HG02981 (cell line): ENCODE data around the gene MED17.
A peak's percentile ranks its signal among the peaks of the same experiment; 100 is the strongest.
"Not testable (repeated sequence)": the region's sequence is repeated elsewhere in the genome, so short reads cannot be mapped to it uniquely, and the experiment has no call there.

Experiments used
- ATAC-seq: cut with Tn5 transposase; IDR thresholded peaks from one replicate; pipeline ENCODE4 v1.9.1; 2021; ENCODE audit warnings: mild to moderate bottlenecking, moderate library complexity; ENCODE audit not compliant: unreplicated experiment

MED17 gene

DNA sequence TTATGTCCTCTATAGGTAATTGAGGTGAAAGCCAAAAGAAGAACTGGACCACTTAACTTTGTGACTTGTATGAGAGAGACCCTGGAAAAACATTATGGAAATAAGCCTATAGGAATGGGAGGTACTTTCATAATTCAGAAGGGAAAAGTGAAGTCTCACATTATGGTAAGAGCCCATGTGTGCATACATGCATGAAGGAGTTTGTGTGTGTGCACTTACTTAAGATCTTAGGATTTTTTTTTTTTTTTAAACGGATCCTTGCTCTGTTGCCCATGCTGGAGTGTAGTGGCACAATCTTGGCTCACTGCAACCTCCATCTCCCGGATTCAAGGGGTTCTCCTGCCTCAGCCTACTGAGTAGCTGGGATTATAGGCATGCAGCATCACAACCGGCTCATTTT lies 26.8 kb upstream of the MED17 start:
- ATAC-seq = no peak

DNA sequence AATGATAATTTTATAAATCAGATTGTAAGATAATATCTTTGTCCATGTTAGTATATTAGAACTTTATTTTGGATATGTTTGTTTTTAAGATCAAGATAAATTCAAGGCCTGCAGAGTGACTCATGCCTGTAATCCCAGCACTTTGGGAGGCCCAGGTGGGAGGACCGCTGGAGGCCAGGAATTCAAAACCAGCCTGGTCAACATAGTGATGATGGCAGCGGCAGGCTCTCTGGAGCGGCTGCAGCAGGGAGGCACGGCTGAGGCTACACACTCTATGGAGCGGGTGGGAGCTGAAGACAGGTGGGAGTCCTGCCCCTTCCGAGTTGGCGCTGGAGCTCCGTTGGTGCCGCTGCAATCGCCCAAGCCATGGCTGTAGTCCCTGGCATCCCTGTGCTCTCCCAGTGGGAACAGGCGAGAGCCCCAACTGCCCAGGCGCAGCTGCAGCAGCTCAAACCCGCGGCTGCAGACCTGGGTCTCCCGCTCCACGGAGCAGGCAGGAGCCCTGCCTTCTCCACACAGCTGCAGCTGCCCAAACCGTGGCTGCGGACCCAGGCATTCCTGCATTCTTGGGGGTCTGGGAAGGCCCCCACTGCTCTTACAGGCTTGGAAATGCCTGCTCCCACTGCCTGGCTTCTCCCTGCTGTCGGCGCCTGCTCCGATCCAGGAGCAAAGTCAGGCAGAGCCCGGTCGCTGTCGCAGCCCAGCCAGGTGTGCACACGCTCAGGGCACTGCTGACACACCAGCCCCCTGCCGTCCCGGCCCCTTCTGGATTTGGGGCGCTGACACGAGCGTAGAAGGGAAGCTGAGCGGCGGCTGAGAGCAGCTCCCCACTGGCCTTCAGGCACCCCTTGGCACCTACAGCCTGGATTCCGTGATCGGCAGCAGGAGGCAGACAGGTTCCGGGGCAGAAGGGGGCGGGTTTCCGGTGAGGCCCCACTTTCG lies 25.9 kb upstream of the MED17 start:
- no peak for ATAC-seq

GRCh38 chr11:93759123-93759522 lies 25.0 kb upstream of the MED17 start:
- ATAC-seq = not testable (repeated sequence)

DNA sequence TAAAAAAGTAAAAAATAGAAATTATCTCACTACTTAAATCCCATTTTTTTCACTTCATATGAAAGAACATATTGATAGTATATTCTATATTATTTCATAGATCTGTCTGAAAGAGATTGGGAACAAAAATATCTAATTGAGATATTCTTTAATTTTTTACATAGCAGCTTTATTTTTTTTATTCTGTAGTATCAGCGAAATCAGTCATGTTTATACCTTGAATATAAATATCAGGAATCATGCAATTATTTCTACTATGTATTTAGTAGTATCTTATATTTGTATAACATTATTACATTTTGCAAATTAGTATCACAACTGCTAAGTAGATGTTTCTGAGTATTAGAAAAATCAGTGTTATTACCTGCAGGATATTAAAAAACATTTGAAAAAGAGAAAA lies 22.2 kb upstream of the MED17 start:
- ATAC-seq = no peak

- ATAC-seq = no peak
Observed at GRCh38 chr11:93765551-93765950, 18.5 kb upstream of the MED17 start.

DNA sequence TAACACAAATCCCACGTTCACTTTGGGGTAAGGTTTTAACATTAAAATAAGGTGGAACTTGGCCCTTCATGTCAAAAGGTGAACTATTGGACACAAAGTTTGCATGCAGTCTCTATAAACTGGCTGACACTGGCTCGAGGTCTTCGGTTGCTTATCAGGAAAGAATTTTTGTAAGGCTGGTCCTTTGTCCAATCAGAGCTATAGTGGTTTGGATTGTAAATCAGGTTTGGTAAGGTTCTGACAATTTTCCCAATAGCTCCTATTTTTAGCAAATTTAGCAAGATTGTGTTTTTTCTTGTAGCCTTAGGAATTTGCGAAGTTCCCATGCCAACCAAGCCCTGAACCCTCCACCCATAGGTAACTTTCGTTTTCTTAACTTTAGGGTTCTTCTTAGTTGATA lies 17.6 kb upstream of the MED17 start:
- ATAC-seq = no peak

DNA sequence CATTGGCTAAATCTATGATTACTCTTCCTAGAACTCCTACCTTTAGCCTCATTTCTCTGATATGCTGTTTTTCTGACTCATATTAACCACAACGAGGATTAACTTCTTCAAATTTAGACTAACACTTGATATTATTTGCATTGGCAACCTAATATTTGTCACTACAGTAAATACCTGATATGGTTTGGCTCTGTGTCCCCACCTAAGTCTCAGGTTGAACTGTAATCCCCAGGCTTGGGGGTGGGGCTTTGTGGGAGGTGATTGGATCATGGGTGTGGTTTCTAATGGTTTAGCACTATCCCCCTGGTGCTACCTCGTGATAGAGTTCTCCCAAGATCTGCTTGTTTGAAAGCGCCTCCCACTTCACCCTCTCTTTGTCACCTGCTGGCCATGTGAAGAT lies 17.1 kb upstream of the MED17 start:
- no peak for ATAC-seq

DNA sequence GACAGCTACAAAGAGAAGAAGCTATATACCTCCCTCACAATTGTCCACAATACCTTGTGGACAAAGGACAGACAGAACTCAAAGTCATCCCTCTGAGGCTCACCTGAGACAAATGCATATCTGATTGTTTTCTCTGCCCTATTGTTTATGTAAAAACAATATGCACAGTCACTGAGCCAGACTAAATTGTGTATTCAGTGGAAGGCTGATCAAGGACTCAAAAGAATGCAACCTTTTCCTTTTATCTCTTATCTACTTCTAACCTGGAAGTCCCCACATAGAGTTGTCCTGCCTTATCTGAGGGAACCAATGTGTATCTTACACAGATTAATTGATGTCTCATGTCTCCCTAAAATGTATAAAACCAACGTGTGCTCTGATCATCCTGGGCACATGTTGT lies 13.9 kb upstream of the MED17 start:
- no peak for ATAC-seq

- no peak for ATAC-seq
Observed at GRCh38 chr11:93772123-93772522, 12.0 kb upstream of the MED17 start.

GRCh38 chr11:93773045-93773477 lies 11.0 kb upstream of the MED17 start:
- no peak for ATAC-seq

DNA sequence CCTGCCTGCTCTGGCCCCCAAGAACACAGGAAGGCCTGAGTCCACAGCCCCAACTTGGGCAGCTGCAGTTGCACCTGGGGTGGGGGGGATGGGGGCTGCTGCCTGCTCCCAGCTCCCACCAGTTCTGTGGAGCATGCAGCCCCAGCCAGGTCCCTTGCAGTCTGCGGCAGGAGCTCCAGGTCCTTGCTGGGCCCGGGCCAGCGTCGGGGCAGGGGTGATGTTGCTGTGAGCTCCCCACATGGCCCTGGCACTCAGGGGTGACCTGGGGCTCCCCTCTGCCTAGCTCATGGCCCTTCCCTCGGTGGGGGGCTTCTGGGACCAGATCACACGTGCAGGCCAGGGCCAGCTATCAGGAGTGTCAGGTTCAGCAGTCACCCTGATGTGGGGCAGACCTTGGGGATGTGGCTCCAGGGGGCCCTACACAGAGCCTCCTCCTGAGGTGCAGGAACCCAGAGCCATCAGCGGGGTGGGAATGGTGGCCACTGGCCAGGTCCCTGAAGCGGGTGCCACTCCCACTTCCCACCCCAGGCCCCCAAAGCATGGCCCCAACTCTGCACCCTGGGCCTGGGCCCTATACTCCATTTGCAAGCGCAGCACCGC lies 10.4 kb upstream of the MED17 start:
- ATAC-seq = no peak

DNA sequence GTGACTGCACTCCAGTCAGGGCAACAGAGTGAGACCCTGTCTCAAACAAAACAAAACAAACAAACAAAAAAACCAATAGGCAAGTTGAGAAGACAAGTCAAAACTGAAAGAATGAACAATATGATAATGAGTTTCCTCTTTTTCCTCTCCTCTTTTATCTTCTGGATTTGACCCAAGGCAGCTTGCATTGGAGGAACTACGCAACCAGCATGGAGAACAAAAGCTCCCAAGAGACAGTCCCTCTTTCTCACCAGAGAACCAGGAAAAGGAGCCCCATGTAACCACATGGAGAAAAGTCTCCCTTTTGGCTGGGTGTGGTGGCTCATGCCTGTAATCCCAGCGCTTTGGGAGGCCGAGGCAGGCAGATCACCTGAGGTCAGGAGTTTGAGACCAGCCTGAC lies 9.5 kb upstream of the MED17 start:
- not testable (repeated sequence) for ATAC-seq

DNA sequence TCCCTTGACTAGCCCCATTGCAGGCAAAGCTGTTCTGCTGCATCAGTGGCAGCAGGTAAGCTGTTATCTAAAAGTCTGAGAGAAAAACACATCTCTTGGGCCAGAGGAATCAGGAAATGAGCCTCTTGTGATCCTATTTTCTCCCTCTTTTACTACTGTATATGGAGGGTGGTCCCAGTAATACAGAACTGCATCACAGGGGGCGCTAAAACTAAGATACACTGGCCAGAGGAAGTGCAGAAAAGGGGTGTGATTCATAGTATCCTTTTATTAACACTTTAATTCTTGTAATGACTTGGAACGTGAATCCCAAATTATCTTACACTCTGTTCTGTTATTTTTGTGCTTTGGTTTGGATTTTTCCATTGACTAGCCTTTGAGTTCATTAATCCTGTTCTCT lies 8.8 kb upstream of the MED17 start:
- no peak for ATAC-seq

DNA sequence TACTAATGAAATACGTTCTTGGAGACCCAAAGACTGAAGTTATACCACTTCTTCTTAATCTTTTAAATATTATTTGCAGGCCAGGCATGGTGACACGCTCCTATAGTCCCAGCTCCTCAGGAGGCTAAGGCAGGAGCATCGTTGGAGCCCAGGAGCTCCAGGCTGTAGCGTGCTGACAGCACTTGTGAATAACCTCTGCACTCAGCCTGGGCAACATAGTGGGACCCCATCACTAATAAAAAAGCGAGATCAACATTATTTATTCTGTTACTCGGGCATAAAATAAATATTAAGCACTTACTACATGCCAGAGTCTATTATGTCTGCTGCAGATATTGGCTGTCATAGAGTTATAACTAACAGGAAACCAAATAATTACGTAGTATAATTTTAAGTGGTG lies 720 bp upstream of the MED17 start:
- ATAC-seq = no peak

GRCh38 chr11:93783765-93784144 lies 327 bp upstream of the MED17 start:
- peak; percentile 37 for ATAC-seq

DNA sequence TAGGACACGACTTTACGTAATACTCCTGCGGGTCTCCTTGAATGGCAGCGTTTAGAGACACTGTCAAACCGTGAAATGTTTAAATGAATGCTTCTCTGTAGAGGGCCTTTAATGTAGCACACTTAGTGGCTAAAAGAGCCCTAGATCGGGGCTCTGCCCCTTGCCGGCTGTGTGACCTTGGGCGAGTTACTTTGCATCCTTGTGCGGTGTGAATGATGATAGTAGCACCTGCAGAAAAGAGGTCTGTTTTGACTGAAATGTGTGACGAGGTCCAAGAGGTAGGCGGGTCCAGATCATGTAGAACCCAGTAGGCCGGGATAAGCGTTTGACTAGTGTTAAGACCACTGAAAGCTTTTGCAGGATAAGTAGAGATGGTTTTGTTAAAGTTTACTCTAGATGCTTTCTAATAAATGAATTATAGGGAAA lies 866 bp downstream of the MED17 start:
- peak; percentile 39 for ATAC-seq

- ATAC-seq = no peak
Observed at GRCh38 chr11:93791493-93791892, 7.4 kb downstream of the MED17 start.

- ATAC-seq = no peak
Observed at GRCh38 chr11:93796441-93797231, 12.6 kb downstream of the MED17 start.

DNA sequence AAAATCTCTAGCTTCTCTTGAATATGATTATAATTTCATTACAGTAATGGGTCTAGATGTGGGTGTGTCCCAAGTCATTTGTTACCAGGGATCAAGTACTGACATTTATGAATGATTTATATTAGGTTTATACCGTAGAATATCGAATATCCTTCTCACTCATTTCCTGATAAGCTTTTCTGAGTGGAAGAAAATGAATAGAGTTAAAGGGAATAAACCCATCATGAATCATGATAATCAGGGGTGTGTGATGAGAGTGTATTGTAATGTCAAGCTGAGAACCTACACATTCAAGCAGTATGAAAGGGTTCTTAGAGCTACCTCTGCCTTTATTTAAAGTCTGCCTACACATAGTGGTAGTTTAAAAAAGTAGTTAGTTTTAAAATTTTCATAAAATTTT lies 17.3 kb downstream of the MED17 start:
- ATAC-seq = no peak

GRCh38 chr11:93804879-93805278 lies 20.8 kb downstream of the MED17 start:
- no peak for ATAC-seq

GRCh38 chr11:93807980-93808379 lies 23.9 kb downstream of the MED17 start:
- ATAC-seq = no peak

- no peak for ATAC-seq
Observed at GRCh38 chr11:93813974-93814373, 29.9 kb downstream of the MED17 start.
